Activated CD4-positive, alpha-beta T cell treated with anti-CD3 and anti-CD28 coated beads for 24 hours (primary cell): ENCODE results near the gene LAD1.
A peak's percentile ranks its signal among the peaks of the same experiment; 100 is the strongest.

Experiments
- DNase-seq, 2 donors: peaks; one replicate each; pipeline ENCODE4 v3.0.0-alpha.2; 2020; ENCODE audit warnings: low read depth in 2 of 2

LAD1 gene

GRCh38 chr1:201363467-201363866 is 35.7 kb downstream of the LAD1 start:
- DNase-seq, result no peak

DNA sequence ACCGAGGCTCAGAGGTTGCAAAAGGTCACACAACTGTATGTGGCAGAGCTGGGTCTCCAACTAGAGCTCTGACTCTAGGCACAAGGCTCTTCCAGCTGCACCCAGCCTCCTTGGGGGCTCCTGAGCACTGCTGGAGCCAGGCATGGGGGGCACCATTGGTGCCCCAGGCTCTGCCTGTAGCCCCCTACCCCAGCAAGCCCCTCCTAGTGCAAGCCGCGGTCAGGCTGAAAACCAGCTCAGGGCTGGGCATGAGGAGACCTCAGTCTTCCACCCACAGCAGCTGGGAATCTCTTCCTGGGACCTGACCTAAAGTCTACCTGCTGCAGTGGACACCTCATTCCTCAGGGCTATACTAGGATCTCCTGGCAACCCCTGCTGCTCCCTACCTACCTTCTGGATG is 36.2 kb downstream of the LAD1 start:
- no peak for DNase-seq

GRCh38 chr1:201361652-201362504 is 37.2 kb downstream of the LAD1 start:
- DNase-seq, result peak in 1 of 2 donors; percentile 15

DNA sequence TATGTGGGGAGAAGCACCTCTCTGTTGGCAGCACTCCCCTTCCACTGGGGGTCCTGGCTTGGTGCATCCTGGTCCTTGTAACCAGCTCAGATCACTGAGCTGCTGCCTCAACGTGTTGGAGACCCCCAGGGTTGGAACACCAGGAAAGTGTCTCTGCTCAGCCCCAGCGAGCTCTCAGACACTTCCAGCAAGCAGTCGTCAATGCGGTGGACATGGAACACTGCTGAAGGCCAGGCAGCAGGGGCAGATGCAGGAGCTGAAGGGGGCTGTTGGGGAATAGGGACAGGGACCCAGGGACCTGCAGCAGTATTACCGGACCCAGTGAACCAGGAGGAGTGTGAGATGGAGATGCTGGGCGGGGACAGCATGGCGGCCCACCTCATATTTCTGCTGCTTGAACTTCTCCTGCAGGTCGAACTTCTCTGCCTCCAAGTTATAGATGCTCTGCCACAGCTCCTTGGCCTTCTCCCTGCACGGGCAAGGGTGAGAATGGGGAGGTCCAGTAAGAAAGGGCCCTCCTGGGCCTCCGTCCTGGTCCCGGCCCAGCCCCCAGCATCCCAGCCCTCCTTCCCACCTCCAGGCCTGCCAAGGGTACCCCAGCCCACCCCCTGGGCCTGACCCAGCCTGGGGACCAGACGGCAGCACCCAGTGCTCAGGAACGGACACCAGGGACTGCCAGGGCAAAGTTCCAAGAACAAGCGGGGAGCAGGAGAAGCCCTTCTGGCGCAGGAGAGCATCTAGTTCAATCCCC is 38.0 kb downstream of the LAD1 start:
- DNase-seq, result no peak

- DNase-seq, result no peak
Measured at GRCh38 chr1:201360486-201360885, 38.6 kb downstream of the LAD1 start.

DNA sequence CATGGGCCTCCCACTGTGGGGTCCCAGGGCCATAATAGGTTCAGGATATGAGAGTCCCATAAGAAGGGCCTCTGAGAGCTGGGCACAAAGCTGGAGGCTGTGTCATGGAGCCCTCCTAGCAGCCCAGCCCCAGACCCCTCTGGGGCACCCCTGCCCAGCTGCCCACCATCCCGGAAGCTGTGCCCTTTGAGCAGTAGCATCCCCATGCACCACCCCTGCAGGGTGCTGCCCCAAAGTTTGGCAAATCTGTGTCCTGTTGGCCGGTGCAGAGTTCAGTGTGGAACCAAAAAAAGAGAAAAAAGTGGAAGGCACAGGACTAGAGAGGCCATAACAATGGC is 39.3 kb downstream of the LAD1 start:
- DNase-seq, result no peak

DNA sequence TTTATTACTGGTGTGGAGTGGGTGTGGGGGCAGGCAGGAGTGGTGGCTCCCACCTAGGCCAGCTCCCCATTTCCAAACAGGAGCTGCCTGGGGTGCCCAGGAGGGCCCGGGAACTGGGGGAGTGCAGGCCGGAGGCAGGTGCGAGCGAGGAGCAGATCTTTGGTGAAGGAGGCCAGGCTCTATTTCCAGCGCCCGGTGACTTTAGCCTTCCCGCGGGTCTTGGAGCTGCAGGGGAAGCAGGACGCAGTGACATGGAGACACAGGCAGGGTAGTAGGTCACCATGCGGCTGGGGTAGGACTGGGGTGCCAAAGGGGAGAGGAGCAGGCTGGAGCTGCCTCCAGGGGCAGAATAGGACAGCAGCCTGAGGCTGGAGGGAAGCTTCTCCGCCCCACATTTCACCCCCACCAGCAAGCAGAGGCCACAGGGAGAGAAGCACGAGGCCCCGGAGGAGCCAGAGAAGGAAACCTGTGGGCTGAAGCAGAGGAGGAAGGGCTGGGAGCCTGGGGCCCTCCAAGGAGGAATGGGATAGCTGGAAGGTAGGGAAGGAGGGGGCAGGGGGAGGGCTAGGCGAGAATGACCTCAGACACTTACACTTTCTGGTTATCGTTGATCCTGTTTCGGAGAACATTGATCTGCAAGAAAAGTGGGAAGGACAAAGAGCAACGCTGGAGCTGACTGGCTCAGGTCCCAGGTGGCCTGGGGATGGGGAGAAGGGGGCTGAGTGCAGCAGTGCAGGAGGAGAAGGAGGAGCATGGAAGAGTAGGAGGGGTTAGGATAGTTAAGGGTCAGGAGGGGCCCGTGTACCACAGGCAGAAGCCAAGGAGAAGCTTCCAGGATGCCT is 39.9 kb downstream of the LAD1 start:
- no peak for DNase-seq

DNA sequence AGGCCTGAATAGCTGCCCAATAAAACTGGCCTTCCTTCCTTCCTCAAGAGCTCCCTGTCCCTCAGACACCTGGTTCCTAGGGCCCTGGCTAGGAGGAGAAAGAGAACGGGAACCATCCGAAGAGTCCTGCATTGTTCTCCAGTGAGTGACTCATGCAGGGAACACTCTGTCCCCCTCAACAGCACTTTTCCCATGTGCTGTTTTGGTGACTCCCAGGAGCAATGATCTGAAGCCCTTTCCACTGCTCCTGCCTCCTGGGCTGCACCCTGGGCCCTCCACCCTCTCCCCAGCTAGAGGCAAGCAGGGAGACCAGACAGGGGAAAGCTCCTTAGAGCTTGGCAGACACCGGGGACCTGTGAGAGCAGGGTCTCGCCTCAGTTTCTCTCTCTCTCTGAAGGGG is 40.5 kb downstream of the LAD1 start:
- no peak for DNase-seq

DNA sequence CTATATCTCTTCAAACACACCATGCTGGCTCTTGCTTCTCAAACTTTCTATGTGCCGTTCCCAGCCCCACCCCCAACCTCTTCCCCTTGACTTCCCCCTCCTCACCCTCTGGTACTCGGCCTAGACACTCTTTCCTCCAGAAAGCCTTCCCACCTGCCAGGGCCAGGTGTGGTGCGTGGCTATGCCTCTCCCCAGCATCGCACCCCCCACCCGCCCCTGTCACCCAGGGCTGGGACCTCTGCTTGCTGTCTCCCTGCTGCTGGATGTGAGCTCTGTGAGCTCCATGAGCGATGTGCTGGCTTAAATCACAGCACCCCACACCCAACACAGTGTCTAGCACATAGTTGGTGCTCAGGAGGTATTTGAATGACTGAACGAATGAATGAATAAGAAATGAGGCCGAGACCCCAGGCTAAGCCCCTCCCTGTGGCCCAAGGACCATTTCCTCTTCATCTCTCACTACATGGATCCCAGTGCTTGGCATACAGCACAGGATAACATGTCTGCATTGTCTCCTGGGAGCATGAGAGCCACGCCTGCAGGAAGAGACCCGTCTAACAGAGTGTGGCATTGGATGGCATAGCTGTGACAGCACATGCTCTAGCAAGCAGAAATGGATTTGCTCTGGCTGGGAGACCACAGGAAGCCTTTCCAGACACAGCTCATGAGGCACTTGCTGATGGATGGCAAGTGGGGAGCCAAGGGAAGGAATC is 41.3 kb downstream of the LAD1 start:
- no peak for DNase-seq

- no peak for DNase-seq
Measured at GRCh38 chr1:201357211-201357610, 41.9 kb downstream of the LAD1 start.

GRCh38 chr1:201356701-201357100 is 42.4 kb downstream of the LAD1 start:
- no peak for DNase-seq

DNA sequence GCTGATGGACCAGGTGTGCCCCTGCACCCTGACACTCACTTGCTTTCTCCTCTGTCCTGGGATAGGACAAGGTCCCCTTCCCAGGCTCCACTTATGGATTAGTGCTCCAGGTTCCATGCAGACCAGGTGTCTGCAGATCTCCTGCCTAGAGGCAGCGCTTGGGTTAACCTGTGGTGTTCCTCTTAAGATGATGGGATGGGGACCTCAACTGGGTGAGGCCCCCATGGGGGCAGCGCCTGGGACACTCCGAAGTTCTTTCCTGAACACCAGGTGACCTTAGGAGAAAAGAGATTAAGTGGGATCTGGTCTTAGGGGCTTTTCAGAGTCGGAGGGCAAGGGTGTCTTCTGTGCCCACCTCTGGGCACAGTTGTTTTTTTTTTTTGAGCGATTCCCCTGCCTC is 42.9 kb downstream of the LAD1 start:
- DNase-seq, result no peak

- DNase-seq, result no peak
Measured at GRCh38 chr1:201355471-201355870, 43.7 kb downstream of the LAD1 start.

GRCh38 chr1:201354901-201355295 is 44.2 kb downstream of the LAD1 start:
- DNase-seq, result no peak

DNA sequence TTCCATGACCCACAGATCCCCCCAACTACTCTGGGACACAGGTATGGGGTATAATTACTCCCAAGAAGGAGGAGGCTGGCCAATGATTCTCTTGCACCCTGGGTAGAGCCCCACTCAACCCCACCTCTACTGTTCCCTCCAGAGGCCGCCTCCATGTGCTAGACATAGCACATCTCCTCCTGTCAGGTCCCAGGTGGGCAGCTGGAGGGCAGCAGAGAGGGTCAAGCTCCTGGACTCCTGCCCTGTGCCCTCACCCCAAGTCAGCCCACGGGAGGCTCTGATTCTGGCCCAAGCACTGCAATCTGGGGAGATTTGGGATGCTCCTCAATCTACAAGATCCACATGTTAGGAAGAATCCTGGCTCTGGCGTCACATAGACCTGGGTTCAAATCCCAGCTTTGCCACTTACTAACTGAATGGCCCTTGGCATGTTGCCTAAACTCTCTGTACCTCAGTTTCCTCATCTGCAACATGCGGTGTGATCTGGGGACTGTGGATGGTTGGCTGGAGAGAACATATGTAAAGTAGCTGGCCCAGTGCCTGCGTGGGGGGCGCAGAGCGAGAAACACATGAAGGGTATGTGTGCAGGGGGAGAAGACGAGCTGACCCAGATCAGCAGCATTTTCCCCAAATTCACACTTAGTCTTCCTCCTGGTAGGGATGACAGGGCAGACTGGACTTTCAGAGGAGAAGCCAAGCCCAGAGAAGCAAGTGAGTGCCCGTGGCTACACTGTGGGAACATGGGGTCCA is 44.8 kb downstream of the LAD1 start:
- DNase-seq, result no peak

- no peak for DNase-seq
Measured at GRCh38 chr1:201353186-201353940, 45.8 kb downstream of the LAD1 start.

- no peak for DNase-seq
Measured at GRCh38 chr1:201351617-201352016, 47.5 kb downstream of the LAD1 start.

DNA sequence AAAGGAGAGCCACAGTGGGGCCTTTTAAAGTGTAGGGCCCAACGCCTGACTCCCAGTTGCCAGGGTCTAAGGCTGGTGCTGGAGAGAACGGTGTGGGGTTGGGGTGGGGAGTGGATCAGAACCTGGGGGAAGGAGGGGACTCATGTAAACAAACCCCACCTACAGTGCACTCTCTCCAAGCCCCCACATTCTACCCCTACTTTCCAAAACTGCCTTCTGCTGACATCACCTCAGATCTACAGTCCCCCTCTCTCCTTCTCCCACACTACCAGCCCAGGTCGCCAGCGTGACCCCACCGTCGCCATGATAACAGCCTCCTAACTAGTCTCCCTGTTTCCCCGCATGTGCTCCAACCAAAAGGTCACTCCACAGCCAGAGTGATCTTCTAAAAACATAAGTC is 48.2 kb downstream of the LAD1 start:
- DNase-seq, result no peak

- no peak for DNase-seq
Measured at GRCh38 chr1:201350361-201350725, 48.8 kb downstream of the LAD1 start.

- no peak for DNase-seq
Measured at GRCh38 chr1:201349092-201349491, 50.0 kb downstream of the LAD1 start.
